MM.1S (cell line): Measurements from ENCODE around the gene ZNF692.
A peak's percentile ranks its signal among the peaks of the same experiment; 100 is the strongest.

Experiments used
- DNase-seq: peaks from one replicate; pipeline ENCODE4 v3.0.0-alpha.2; 2015
- H2AFZ ChIP-seq: fragments of 300-600 bp; sonication (generic); 2 replicates; pipeline ENCODE4 v1.6.0; 2016; ENCODE audit warnings: antibody characterized with exemption, low read length
- H3F3A ChIP-seq: fragments of 300-600 bp; sonication (generic); 2 replicates; pipeline ENCODE4 v1.6.1; 2016; ENCODE audit warnings: mild to moderate bottlenecking, antibody characterized with exemption, low read length, moderate library complexity, mixed read lengths; ENCODE audit not compliant: insufficient read depth
- H3K27ac ChIP-seq: fragments of 300-600 bp; sonication (generic); 2 replicates; pipeline ENCODE4 v1.5.1; 2016; ENCODE audit warnings: mild to moderate bottlenecking, low read length
- H3K27me3 ChIP-seq: fragments of 300-600 bp; sonication (generic); replicated peaks from 2 replicates; pipeline ENCODE4 v1.6.0; 2016; ENCODE audit warnings: low read length; ENCODE audit not compliant: insufficient read depth
- H3K36me3 ChIP-seq: fragments of 300-600 bp; sonication (generic); replicated peaks from 2 replicates; pipeline ENCODE4 v1.6.1; 2016; ENCODE audit warnings: mild to moderate bottlenecking, low read length, mixed read lengths; ENCODE audit not compliant: insufficient read depth
- H3K4me1 ChIP-seq: fragments of 300-600 bp; sonication (generic); 2 replicates; pipeline ENCODE4 v1.6.1; 2016; ENCODE audit warnings: low read length, mixed read lengths
- H3K4me2 ChIP-seq: fragments of 300-600 bp; sonication (generic); 2 replicates; pipeline ENCODE4 v1.6.0; 2016; ENCODE audit warnings: low read depth, low read length
- H3K4me3 ChIP-seq: fragments of 300-600 bp; sonication (generic); 2 replicates; pipeline ENCODE4 v1.5.1; 2016; ENCODE audit warnings: low read length, mixed read lengths
- H3K79me2 ChIP-seq: fragments of 300-600 bp; sonication (generic); 2 replicates; pipeline ENCODE4 v1.6.1; 2016; ENCODE audit warnings: mixed run types, low read length, mixed read lengths
- H3K9ac ChIP-seq: fragments of 300-600 bp; sonication (generic); 2 replicates; pipeline ENCODE4 v1.6.1; 2016; ENCODE audit warnings: low read length, mixed read lengths
- H3K9me2 ChIP-seq: fragments of 300-600 bp; sonication (generic); replicated peaks from 2 replicates; pipeline ENCODE4 v1.6.1; 2016; ENCODE audit warnings: mild to moderate bottlenecking, low read length, mixed read lengths; ENCODE audit not compliant: insufficient read depth
- H3K9me3 ChIP-seq: fragments of 300-600 bp; sonication (generic); replicated peaks from 2 replicates; pipeline ENCODE4 v1.6.1; 2016; ENCODE audit warnings: mild to moderate bottlenecking, low read length, mixed read lengths; ENCODE audit not compliant: insufficient read depth
- H4K20me1 ChIP-seq: fragments of 300-600 bp; sonication (generic); 2 replicates; pipeline ENCODE4 v1.6.1; 2016; ENCODE audit warnings: mild to moderate bottlenecking, low read length, moderate library complexity, mixed read lengths; ENCODE audit not compliant: insufficient read depth
- EZH2 ChIP-seq: fragments of 300-600 bp; sonication (generic); optimal IDR thresholded peaks from 2 replicates; pipeline ENCODE3; 2017; ENCODE audit warnings: low read depth, mild to moderate bottlenecking, antibody characterized with exemption, low read length, mixed read lengths
- EZH2phosphoT487 ChIP-seq: fragments of 300-600 bp; sonication (generic); IDR thresholded peaks from 2 replicates; pipeline ENCODE4 v1.6.1; 2018; ENCODE audit warnings: antibody characterized with exemption, low read length
- TF ChIP-seq, protein P1 (sequence below): fragments of 300-600 bp; sonication (generic); IDR thresholded peaks from 2 replicates; pipeline ENCODE4 v1.5.1; 2016; ENCODE audit warnings: antibody characterized with exemption, low read length, mixed read lengths

Gene ZNF692

DNA sequence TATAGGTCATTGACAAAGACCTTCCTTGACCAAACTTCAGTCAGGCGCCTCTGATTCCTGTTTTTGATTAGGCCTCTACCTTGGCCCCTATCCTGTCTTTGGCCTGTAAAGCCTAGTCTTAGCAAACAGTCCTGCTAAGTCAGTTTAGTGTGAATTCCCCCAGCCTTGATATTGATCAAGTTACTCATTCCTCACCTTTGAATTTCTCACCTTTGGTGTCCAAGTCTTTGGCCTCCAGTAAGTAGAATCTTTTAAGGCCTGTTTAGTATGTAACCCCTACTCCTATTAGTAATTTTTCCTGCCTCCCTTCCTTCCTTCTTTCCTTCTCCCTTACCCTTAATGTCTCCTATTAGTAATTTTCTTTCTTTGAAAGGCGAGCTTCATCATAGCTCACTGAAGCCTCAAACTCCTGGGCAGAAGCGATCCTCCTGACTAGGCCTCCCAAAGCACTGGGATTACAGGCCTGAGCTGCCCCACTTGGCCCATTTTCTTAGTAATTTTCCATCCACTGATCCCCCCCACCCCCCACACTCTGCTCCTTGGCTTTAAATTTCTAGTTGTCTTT, 13.0 kb upstream of the ZNF692 start:
- H3K4me3 ChIP-seq, result peak overlapping the region; percentile 80; the same call in 1 of the 2 replicates
- no peaks in the 10 kb centered on the region for H3K27me3 ChIP-seq
- H4K20me1 ChIP-seq, result no peaks in the 10 kb centered on the region
- H2AFZ ChIP-seq, result peak overlapping the region; percentile 39; the same call in 1 of the 2 replicates
- no peaks in the 10 kb centered on the region for H3K9me2 ChIP-seq
- H3K4me2 ChIP-seq, result peak overlapping the region; percentile 65; the same call in 1 of the 2 replicates
- H3K36me3 ChIP-seq, result no peaks in the 10 kb centered on the region
- no peak for DNase-seq
- TF ChIP-seq, protein P1, sequence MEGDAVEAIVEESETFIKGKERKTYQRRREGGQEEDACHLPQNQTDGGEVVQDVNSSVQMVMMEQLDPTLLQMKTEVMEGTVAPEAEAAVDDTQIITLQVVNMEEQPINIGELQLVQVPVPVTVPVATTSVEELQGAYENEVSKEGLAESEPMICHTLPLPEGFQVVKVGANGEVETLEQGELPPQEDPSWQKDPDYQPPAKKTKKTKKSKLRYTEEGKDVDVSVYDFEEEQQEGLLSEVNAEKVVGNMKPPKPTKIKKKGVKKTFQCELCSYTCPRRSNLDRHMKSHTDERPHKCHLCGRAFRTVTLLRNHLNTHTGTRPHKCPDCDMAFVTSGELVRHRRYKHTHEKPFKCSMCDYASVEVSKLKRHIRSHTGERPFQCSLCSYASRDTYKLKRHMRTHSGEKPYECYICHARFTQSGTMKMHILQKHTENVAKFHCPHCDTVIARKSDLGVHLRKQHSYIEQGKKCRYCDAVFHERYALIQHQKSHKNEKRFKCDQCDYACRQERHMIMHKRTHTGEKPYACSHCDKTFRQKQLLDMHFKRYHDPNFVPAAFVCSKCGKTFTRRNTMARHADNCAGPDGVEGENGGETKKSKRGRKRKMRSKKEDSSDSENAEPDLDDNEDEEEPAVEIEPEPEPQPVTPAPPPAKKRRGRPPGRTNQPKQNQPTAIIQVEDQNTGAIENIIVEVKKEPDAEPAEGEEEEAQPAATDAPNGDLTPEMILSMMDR, result no peak
- no peak for TF ChIP-seq EZH2phosphoT487
- no peak for TF ChIP-seq EZH2
- H3K9me3 ChIP-seq, result no peaks in the 10 kb centered on the region
- peak overlapping the region; percentile 71; the same call in 1 of the 2 replicates for H3K9ac ChIP-seq
- no peaks in the 10 kb centered on the region for H3K79me2 ChIP-seq
- H3K27ac ChIP-seq, result no peak overlapping the region; the same call in 1 of the 2 replicates
- H3F3A ChIP-seq, result peaks cover 32% of the 10 kb centered on the region
- 0 out of 2 replicates have a peak, but pooled peaks cover 3% of the 10 kb centered on the region for H3K4me1 ChIP-seq

DNA sequence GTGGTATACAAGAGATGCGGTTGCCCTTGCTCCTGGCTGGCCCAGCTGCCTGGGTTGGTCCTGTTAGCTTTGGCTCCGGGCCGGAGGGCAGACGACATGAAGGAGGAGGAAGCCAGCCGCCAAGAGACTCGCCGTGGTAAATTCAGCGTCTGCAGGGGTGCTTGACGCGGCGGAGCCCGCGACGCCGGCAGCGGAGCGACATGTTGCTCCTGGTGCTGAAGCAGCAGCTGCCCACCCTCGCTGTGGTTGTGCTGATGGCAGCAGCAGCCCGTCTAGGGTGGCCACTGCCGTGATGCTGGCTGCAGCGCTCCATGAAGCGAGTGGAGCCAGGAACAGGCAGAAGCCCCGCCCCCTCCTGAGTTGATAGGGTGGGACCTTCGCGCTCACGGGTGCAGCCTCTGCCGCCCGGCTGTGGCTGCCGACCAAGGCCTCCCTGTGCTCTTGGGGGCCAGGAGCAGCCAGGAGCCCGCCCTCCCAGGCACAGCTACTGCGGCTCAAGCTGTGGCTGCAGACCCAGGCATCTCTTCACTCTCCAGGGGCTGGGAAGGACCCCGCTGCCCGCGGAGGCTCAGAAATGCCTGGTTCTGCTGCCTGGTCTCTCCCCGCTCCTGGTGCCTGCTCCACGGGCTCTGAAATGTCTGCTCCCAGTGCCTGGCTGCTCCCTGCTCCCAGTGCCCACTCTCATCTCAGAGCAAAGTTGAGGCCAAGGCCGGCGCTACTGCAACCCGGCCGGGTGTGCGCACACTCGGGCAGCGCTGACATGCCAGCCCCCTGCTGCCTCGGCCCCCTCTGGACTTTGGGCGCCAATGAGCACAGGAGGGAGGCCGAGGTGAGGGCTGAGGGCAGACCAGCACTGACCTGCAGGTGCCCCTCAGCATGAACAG, 4.4 kb upstream of the ZNF692 start:
- no peaks in the 10 kb centered on the region for H3K9me3 ChIP-seq
- H2AFZ ChIP-seq, result peak overlapping the region; percentile 93
- peak overlapping the region; percentile 52; the same call in 1 of the 2 replicates for H3K9ac ChIP-seq
- H3F3A ChIP-seq, result peaks cover 5% of the 10 kb centered on the region; the same call in 1 of the 2 replicates
- peaks cover 17% of the 10 kb centered on the region for H3K4me1 ChIP-seq
- DNase-seq, result peak; percentile 80
- H3K9me2 ChIP-seq, result no peaks in the 10 kb centered on the region
- TF ChIP-seq EZH2phosphoT487 (no peak), EZH2 (no peak)
- TF ChIP-seq, protein P1, result no peak
- H3K27me3 ChIP-seq, result peaks cover 14% of the 10 kb centered on the region
- no peak overlapping the region for H3K27ac ChIP-seq
- H3K79me2 ChIP-seq, result peaks cover 2% of the 10 kb centered on the region
- no peaks in the 10 kb centered on the region for H4K20me1 ChIP-seq
- no peaks in the 10 kb centered on the region for H3K36me3 ChIP-seq
- peak overlapping the region; percentile 95 for H3K4me2 ChIP-seq
- H3K4me3 ChIP-seq, result peak overlapping the region; percentile 74

DNA sequence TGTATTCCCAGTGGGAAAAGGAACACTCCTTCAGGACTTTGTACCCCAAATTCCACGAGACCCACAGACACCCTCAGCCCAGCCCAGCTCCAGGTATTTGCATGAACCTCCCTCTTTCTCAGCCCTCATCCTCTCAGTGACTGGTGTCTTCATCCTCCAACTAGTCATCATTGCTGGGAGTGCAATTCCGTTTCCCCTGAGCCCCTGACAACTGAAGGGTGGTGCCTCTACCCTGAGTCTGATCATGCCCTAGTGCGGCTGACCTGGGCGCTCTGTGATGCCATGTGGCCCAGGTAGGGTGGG, 3.8 kb upstream of the ZNF692 start:
- H3K4me3 ChIP-seq, result peak overlapping the region; percentile 74
- peak overlapping the region; percentile 93 for H2AFZ ChIP-seq
- no peaks in the 10 kb centered on the region for H3K9me2 ChIP-seq
- H3K79me2 ChIP-seq, result peaks cover 8% of the 10 kb centered on the region
- DNase-seq, result no peak
- no peaks in the 10 kb centered on the region for H3K9me3 ChIP-seq
- peaks cover 14% of the 10 kb centered on the region for H3K27me3 ChIP-seq
- TF ChIP-seq EZH2phosphoT487, result no peak
- no peak for TF ChIP-seq EZH2
- TF ChIP-seq, protein P1, result no peak
- peaks cover 19% of the 10 kb centered on the region for H3K4me1 ChIP-seq
- no peak overlapping the region for H3K27ac ChIP-seq
- peaks cover 5% of the 10 kb centered on the region; the same call in 1 of the 2 replicates for H3F3A ChIP-seq
- H3K36me3 ChIP-seq, result no peaks in the 10 kb centered on the region
- H3K4me2 ChIP-seq, result peak overlapping the region; percentile 95
- H3K9ac ChIP-seq, result peak overlapping the region; percentile 52; the same call in 1 of the 2 replicates
- H4K20me1 ChIP-seq, result no peaks in the 10 kb centered on the region
